ENCODE measurements around the gene GLYAT. TPM values are rescaled to one million over a fixed set of nuclear protein-coding genes. Genes with fewer than 3 reads are reported as not detected.

Gene GLYAT
- total and polyA plus RNA-seq, 2 of the 8 experiments (the other 6 are each of a cell fraction or from before 2014, with no cell fraction given), result not detected

DNA sequence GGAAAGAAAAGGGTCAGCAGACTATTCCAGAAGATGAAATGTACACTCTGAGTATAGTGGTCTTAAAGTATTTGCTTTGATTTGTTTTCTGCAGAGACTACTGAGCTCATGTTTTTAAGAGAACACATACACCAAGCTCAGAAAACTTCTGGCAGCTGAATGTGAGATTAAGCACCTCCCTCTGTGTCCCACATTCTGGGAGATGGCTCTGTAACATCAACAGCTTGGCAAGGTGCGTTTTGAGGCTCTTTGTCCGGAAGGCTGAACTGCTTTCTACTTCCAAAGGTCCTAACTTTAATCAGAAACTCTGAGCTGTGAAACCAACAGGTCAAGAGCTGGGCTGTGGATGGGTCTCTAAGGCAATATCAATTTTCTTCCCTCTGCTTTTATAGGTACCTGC is 36.4 kb upstream of the GLYAT start:
- Histone ChIP-seq H2AFZ (ENCODE audit: low read length) (no peak overlapping the region), H3K56ac (replicated peaks; ENCODE audit: insufficient read length, low read depth, low read length) (no peak overlapping the region), H2BK5ac (ENCODE audit: low read depth, low read length) (no peak overlapping the region), H3K4ac (replicated peaks; ENCODE audit: insufficient read length, low read depth, low read length) (no peak overlapping the region), H3K79me1 (ENCODE audit: low read depth, low read length) (no peaks in the 10 kb centered on the region), H3K4me1 (replicated peaks in 1 of 4; ENCODE audit: control insufficient read depth in 3 of 4, insufficient read depth in 4 of 4, low read length in 3 of 4) (no peaks in the 10 kb centered on the region), H3K14ac (ENCODE audit: insufficient read length) (no peak overlapping the region), H2AK5ac (ENCODE audit: low read depth, low read length) (no peak overlapping the region), H4K5ac (ENCODE audit: insufficient read length, low read depth, low read length) (no peak overlapping the region), H2BK15ac (ENCODE audit: low read length) (no peak overlapping the region), H4K20me1 (replicated peaks in 1 of 2; ENCODE audit: control insufficient read depth in 1 of 2, insufficient read depth in 2 of 2, low read length in 2 of 2) (no peaks in the 10 kb centered on the region), H2BK12ac (ENCODE audit: low read depth, low read length) (no peak overlapping the region), H3K18ac (ENCODE audit: extremely low read depth, low read length) (no peak overlapping the region), H3K36me3 (ENCODE audit: control insufficient read depth in 2 of 4, insufficient read depth in 4 of 4, low read length in 3 of 4) (no peaks in the 10 kb centered on the region), H3K9me3 (ENCODE audit: insufficient read depth in 2 of 2, low read depth in 1 of 2, low read length in 1 of 2) (peaks cover 14 to 52% of the 10 kb centered on the region in 2 experiments; a peak in 2 of 4 replicates), H4K91ac (replicated peaks; ENCODE audit: insufficient read length, low read length) (no peak overlapping the region), H2BK120ac (replicated peaks; ENCODE audit: low read depth, low read length) (no peak overlapping the region), H3K27ac (ENCODE audit: low read depth, low read length) (no peak overlapping the region), H4K8ac (ENCODE audit: extremely low read depth, insufficient read depth, low read length) (no peak overlapping the region), H3K4me3 (ENCODE audit: extremely low read depth in 1 of 4, insufficient read depth in 2 of 4, low read depth in 3 of 4, low read length in 4 of 4) (no peak overlapping the region), H3K23me2 (ENCODE audit: low read depth, low read length) (no peaks in the 10 kb centered on the region), H3K23ac (ENCODE audit: insufficient read length) (no peak overlapping the region), H3K79me2 (ENCODE audit: control insufficient read depth in 1 of 2, insufficient read depth in 2 of 2, low read length in 2 of 2) (no peaks in the 10 kb centered on the region), H3K27me3 (replicated peaks in 1 of 4; ENCODE audit: control insufficient read depth in 3 of 4, extremely low read depth in 1 of 4, insufficient read depth in 3 of 4, low read length in 3 of 4) (no peaks in the 10 kb centered on the region), H3K9ac (replicated peaks in 1 of 4; ENCODE audit: extremely low read depth in 1 of 4, low read depth in 3 of 4, low read length in 3 of 4) (no peak overlapping the region), H2BK20ac (ENCODE audit: low read length) (no peak overlapping the region), H3K4me2 (ENCODE audit: insufficient read depth in 1 of 2, low read depth in 2 of 2, low read length in 2 of 2) (no peak overlapping the region)
- no peak for DNase-seq (ENCODE audit: low read depth in 1 of 2, low spot score in 2 of 2)
- 77% methylated on average over 2 of the region's 2 CpGs; no CpG with 5 or more reads in 1 of the 2 experiments for WGBS, 2 experiments (ENCODE audit: extremely low coverage in 1 of 2, insufficient coverage in 1 of 2, insufficient read length in 1 of 2, insufficient replicate concordance in 2 of 2, low coverage in 1 of 2, low lambda C conversion rate in 2 of 2, missing lambda C conversion rate in 1 of 2)
- CTCF ChIA-PET (ENCODE audit: partially characterized antibody), result no interaction called here
- POLR2A ChIA-PET (ENCODE audit: partially characterized antibody), result no interaction called here
- TF ChIP-seq KDM4A (IDR thresholded peaks at IDR 0.05; ENCODE audit: low read depth, low read length, severe bottlenecking) (no peak), CTBP2 (IDR thresholded peaks at IDR 0.05; ENCODE audit: borderline replicate concordance, insufficient read depth, insufficient read length, low read length) (no peak), RXRA (IDR thresholded peaks at IDR 0.05; ENCODE audit: insufficient read depth, low read depth, low read length) (no peak), TEAD4 (IDR thresholded peaks at IDR 0.05; ENCODE audit: low read depth, low read length) (no peak), YY1 (IDR thresholded peaks at IDR 0.05; ENCODE audit: low read depth, low read length) (no peak)
- no peak for FAIRE-seq

Data from H1 (cell line).